GM04504 (cell line): ENCODE data around the gene PRRX1.

Source experiments
- DNase-seq: peaks from one replicate; pipeline ENCODE4 v3.0.0-alpha.2; 2012; ENCODE audit warnings: low read depth

PRRX1 gene

DNA sequence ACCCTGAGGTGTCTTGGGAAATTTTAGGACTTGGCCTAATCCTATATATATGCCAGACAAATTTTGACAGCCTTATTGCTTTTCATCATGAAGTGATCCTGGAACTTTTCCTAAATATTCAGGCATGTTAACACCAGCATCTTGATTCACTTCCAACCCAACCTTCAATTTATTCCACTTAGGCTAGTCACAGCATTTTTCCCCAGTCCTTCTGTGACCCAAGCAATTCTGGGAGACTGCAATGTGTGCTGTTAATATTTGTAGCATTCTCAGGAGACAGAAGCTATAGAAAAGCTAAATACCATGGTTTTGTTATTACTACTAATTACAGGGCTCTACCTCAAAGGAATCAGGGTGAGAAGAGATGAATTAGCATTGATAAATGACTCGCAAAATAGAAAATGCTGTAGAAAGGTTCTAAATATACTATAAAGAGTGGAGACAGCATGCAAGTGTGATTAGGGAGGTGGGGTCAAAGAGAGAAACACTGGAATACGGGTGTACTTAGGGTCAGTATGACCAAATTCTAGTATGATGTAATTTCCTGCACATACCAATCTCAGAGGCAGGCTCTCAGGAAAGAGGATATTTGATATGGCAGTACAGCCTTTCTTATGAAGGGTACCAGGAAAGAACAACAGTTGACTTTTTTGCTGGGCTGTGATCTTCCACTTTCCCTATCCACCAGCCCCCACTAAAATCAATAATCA, 29.1 kb downstream of the PRRX1 start:
- DNase-seq, result no peak

DNA sequence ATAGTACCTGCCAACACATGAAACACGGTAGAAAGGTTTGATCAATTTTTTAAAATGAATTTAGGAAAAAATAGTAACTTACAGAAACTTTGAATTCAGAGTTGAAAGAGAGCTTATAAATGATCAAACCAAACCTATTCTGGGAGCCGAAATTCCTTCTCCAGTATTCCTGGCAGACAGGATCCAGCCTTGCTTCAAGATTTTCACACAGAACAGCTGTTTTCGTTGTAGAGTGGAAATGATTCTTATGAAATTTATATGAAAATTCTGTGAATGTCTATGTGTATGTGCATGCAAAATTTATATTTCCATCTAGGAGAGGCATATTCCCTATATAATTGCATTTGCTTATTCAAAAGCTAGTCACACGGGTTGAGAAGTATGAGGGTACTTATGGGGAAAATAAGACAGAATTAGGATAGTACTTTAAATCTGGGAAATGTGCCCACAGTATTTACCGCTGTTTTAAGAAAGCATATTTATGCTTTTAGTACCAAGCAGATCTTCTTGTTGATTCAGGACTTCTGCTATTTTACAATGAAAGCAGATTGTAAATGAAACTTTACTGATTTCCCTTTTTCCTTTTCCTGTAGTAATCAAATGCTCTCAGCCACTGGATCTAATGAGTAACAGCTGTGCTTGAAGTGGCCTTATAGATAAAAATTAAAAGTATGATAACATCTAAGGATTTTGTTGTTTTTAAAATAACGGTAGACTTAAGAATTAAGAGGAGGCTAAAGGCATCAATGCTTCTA, 30.4 kb downstream of the PRRX1 start:
- DNase-seq, result no peak

DNA sequence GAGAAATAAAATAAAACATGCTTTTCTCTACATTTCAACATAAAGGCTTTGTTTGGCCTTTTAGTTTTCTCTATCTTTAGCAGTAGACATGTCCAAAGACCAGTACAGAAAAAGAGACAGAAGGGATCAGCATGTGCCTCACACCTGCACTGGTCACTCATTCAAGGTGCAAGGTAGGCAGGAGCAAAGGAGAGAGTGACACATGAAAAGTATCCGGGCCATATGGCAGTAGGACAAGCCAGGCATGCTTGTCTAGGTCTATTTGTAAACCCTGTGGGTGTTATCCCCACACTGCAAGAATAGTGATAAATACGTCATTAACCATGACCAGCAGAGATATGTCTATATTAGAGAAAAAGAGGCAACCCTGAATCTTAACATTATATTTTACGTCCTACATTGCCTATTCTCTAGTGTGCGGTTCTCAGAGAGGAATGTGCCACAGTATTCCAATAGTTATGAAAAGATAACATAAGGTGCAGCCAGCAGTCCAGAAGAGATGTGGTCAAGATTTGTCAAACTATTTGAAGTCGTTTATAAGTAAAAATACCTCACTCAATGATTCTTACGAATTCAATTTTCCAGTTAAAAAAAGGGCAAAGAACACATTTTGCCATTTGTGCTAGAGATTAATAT, 32.1 kb downstream of the PRRX1 start:
- DNase-seq, result no peak

DNA sequence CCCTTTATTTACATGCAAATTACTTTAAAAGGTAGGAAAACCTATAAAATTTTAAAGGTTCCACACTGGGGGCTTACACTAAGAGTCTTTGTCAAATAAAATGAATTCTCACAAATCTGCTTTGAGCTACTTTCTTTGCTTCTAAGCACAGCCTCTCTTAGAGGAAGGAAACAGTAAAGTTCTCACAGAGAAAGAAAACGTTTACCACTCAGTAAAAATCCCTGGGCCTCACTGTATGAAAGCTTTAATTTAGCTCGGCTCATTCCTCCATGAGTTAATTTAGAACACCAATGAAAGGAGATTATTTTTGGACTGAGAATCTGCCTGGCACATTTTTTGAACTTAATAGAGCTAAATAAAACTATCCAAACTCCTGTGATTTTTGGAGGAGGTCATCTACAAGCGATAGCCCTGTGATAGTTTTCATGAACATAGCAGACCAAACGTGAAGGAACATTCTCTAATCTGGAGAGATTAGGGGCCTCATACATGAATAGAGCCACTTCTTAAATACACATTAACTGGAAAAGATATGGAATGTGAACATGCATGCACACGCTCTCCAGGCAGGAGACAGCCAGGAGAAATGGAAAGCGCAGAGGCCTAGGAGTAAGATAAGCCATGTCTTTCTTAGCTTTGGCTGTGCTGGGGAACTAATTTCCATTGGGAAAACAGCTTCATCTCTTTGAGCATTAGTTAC, 32.8 kb downstream of the PRRX1 start:
- no peak for DNase-seq

DNA sequence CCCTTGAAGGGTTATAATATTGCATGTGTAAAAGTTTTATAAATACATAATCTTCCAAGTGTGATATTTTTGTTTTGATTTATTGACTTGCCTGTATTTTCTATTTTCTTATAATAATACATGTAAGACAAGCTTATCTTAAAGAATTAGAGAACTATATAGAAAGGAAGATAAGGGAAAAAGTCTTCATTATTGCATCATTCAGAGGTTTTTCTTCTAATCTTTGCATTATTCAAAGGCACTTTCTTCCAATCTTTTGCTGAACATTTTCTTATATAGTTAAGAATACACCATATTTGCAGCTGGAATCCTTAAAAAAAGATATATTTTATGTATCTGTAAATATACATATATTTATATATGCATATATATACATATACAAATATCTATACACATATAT, 33.4 kb downstream of the PRRX1 start:
- no peak for DNase-seq

DNA sequence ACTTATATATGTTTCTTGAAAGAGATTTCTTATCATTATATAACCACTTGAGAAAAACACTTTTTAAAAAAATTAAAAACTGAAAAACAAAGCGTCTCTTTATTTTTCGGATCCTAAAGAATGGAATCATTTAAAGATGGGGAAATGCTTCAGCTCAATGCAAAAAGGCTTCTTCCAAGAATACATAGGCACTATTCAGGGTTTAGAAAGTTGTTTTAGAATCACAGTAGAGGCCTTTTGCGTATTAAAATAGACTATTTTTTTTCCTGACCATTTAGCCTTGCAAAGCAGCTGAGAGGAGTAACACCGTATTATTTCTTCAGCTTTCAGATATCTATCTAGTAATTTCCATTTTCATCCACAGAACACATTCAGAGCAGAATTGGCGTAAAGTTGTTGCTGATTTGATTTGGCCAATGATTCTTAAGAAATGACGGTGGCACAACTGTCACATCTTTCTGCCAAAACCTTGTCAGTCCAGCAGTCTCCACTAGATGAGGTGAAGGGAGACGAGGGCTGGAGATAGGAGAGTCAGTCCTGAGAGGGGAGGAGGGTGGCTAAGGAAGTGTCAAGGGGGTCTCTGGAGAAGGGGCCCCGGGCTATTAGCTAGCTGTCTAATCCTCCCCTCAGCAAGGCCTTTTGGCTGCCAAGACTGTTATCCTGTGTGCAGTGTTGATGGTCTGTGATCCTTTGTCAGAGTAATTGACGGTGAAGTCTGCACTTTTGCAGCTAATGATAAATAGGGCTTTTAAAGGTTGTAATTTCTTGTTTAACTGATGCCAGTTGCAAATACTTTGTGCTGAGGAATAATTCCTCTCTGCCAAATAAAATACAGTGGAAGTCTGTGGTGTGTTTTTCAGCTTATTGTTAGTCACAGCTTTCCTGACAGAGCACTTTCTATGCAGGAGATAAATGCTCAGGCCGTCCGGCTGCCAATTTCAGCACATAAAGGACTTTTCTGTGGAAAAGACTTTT, 34.7 kb downstream of the PRRX1 start:
- no peak for DNase-seq

DNA sequence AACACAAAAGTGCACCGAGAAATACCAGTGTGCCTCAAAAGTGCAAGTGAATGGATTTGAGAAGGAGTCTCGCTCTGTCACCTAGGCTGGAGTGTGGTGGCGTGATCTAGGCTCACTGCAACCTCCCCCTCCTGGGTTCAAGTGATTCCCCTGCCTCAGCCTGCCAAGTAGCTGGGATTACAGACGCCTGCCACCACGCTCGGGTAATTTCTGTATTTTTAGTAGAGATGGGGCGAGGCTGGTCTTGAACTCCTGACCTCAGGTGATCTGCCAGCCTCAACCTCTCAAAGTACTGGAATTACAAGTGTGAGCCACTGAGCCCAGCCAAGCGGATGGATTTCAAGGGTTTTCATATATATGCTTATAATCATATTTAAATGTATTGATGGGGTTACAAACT, 35.8 kb downstream of the PRRX1 start:
- DNase-seq, result no peak

DNA sequence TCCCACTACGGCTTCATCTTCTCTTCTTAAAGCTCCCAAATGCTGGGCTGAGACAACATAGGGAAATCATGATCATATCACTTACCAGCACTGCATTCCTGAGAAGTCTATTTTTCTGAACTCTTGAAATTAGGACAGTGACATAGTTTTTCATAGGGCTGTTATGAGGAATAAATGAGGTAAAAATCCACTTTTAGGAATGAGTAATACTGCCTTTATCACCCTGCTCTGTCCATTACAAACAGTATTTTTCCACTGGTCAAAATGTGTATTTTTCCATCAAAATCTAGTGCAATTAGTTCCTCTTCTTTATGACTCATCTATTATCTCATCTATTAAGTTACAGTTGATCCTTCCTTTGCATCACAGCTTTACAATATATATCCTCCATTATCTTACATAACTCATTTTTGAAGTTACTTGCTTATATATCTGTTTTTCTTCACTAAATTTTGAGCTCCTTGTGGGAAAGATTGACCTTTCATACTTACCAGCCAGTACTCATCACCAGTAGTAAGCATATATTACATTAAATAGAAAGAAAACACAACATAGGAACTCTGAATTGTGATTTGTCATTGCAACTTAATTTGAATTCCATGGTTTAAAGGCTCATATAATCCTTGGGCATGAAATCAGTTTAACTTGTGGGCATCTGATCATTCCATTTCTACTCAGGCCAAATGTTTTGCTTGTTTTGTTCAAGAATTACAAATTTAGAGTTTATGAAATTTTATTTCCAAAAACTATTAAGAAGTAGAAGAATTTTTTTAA, 37.1 kb downstream of the PRRX1 start:
- no peak for DNase-seq

DNA sequence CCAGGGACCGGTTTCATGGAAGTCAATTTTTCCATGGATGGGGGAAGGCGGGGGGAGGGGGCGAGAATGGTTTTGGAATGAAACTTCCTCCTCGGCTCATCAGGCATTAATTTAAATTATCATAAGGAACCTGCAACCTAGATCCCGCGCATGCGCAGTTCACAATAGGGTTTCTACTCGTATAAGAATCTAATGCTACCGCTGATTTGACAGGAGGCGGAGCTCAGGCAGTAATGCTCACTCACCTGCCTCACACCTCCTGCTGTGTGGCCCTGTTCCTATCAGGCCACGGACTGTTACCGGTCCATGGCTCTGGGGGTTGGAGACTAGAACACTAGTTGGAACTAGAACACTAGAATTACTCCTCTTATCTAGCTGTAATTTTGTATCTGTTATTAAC, 38.0 kb downstream of the PRRX1 start:
- no peak for DNase-seq

DNA sequence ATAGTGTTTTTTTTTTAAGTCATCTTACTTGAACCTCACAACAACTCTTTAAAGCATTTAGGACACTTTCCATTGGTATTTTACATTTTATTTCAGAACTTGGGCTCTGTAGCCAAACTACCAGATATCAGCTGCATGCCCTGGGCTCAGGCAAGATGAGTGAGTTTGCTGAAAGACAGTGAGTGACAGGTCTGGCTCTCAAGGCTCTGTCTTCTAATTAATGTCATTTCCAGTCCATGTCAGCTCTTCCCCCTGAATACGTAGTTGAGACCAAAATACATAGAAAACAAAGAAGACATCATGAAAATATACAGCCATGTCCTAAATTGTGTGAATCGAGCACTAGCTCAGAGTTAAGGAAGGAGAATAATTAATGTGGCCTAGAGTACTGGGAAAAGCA, 39.7 kb downstream of the PRRX1 start:
- DNase-seq, result no peak

DNA sequence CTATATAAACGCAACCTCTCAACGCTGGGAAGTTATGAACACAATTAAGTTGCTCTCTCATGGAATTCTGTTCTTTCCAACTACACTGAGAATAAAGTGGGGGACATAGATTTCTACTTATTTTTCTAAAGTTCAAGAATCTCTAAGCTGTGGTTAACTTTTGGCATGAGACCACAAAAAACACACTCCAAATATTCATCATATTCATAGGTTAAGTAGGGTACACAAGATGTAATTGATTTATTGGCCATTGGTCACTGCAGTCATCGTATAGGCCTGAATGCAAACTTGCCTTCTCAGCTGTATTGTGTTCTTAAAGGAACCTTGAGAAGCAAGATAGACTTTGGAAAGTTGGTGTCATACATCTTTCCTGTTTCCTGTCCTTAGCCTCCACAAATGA, 40.3 kb downstream of the PRRX1 start:
- no peak for DNase-seq

DNA sequence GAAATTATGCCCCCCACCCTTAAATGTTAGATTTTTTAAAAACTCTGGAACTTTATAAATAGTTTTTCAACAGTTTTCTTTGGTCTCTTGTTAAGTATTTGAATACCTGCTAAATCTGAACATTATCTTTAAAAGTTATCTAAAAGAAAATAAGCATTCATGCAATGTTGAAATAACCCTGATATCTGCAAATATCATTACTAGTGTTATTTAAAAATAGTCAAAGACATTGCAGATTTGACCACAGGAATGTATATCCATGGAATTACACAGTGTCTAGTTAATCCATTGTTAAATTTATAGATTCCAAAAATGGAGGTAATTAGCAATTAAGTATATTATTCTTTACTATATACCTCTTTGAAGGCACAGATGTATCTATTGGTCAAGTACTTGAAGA, 42.0 kb downstream of the PRRX1 start:
- no peak for DNase-seq

DNA sequence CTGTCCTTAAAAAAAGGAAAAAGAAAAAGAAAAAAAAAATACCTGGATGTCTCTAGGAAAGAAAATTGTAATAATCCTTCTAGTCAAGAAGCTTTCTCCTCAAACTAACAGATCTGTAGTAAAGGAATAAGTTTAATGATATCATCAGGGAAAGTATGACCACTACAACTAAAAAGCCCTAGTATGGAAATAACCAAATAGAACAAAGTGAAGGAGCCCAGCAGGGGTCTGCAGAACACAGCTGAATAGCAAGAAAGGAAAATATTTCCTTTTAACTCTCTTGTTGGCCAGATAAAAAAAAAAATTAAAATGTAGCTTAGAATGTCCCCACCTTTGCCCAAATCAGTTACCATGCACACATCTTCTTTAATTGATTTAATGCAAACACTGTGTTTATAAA, 43.2 kb downstream of the PRRX1 start:
- DNase-seq, result no peak

DNA sequence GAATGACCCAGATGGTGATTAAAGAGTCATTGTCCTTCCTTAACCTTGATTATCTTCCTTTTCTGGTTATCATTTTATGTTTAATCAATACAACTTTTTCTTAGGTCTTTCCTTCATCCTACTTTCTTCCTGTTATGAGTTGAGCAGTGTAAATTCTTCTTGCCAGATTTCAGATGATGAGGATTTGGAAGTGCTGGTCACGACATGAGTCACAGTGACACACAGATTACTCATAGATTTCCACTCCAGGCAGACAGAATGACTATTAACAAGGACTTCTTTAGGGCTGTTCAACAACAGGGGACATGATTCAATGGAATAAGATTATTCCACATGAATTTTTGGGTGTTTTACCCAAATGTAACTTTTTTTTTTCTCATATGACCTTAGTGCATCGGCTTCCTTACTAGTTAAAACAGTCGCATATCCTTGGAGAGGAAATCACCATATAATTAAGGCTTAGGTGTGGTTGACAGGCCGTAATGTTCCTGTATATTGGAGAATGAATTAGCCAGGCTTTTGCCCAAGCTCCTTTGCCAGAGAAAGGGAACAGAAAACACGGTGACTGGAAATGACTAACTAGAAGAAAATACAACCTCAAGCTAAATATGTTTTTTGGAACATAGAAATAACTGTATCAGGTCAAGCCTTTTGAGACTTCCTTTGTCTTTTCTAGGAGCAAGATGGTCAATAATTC, 44.2 kb downstream of the PRRX1 start:
- DNase-seq, result peak; percentile 91

DNA sequence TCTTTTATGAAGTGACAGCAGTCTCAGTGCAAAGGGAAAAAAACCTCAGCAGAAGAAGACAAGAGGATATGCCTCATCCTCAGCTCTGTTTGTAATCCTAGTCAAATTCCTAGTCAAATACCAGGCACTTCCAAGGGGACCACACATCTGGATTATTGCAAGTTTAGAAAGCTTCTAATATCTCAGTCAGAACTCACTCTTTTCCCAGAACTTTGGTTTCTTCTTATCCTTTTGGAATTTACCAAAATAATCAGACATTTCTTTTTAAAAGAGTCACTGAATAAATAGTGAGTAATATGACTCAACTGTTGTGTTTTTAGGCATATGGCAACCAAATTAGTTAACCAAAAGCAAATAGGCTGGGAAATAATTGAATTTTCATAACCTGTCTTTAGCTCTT, 47.8 kb downstream of the PRRX1 start:
- DNase-seq, result no peak

DNA sequence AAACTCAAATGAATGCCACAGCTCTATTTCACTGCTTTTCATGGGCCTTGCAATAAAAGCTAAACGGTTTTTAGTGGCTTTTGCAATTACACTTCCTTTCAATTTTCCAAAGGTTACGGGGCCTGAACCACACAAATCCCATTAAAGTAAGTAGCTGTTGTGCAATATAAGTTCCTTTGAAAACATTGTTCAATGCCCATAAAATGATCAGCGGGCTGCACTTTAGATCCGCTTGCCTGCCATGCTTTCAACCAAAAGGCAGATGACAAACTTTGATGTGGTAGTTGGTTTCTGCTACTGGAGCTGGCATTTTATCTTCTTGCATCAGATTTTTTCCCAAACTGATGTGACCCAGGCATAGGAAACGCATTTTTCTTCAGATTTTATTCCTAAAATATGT, 50.2 kb downstream of the PRRX1 start:
- DNase-seq, result peak; percentile 48

DNA sequence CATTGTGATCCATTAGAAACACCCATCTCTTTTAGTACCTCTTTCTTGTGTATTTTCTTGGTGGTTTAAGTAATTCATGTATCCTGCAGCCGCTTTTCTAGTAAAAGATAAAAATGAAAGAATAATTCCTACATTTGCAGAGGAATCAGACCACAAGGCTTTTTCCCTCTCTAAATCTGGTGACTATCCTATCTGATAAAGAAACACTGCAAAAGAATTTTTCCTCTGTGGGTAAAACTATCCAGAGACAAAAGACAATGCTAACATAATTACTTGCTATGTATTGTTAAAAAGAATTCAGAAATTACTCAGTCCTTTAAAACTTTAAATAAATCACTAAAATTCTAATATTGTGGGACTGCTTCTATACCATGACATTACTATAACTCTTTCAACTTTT, 51.0 kb downstream of the PRRX1 start:
- DNase-seq, result no peak

DNA sequence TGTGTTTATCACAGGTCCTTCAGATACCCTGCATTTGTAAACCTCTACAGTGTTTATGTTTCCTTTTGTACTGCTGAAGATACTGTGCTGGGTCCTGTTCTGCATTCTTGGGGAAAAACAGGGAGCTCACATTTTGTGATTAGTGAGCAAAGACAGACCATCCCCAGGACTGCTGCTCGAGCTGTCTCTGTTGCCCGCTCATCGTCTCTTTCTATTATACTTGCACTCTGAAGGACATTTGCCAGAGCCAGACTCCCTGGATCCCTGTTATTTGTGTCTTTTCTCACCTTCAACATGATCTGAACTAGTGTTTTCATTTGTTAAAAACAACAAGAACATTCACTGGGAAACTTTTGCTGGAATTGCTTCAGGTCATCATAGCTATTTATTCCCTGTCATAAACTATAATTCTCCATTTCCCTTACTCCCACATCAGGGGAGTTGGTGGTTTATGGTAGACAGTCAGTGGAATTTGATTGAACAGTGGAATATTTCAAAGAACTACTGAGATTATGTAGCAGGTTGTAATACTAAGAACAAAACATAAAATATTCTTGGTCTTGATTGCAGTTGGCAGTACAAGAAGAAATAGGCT, 53.0 kb downstream of the PRRX1 start:
- DNase-seq, result no peak

DNA sequence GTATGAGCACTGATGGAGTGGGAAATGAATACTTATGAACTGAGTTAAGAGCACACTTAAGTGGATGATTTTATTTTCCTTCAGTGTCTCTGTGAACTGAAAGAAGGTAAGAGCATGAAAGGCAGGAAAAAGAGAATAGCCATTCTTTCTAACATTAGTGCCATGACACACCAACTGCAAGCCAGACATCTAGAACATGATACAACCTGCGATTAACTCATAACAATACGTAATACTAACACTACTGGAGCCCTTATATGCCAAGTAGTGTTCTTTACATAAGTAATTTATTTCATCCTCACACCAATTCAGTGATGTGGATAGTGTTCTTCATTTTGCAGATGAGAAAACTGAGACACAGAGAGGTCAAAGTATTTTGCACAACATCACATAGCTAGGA, 56.7 kb downstream of the PRRX1 start:
- DNase-seq, result no peak

DNA sequence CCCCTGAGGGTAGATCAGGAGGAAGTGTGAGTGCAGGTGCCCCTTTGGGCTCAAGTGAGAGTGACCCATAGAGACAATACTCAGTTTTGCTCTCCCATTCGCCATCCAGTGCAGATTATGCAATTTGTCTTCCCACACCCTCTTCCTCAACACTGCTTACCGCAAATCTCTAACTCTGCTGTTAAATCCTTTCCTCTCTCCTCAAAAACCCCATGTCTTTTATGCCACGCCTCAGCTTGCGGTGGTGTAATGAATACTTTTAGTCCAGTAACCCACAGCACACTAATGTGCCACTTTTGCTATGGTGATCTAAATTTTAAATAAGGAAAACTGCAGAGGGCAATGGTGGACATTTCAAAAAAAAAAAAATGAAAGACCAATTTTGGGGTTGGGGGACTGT, 57.7 kb downstream of the PRRX1 start:
- DNase-seq, result no peak
